Measurements from ENCODE around the gene MTUS2. TPM values are rescaled to one million over a fixed set of nuclear protein-coding genes. Genes with fewer than 3 reads are reported as not detected.

The MTUS2 gene
- total and polyA plus RNA-seq, 2 of the 8 experiments (the other 6 are each of a cell fraction or from before 2014, with no cell fraction given) = 0.18 to 0.80 TPM

DNA sequence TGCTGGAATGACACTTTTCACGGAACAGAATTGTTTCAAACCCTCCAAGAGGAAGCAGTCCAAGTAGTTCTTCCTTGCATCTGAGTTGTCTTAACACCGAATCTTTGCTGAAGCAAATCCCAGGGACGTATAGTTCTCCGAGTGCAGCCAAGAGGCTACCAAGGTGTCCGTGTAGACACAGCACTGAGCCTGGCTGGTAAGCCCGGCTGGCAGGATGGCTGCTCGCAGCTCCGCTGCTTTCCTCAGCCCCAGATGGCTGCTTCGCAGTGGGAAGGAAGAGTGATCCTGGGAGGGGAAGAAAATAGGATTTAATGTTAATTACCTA, 670.4 kb downstream of the MTUS2 start:
- CTCF ChIA-PET (ENCODE audit: partially characterized antibody) = interaction anchor here (1.1 to 1.2 kb wide), 2 partner anchors 17 to 119 kb away, joined by 3 to 4 read pairs; no protein-coding TSS in a partner anchor
- FAIRE-seq (no peak), DNase-seq (ENCODE audit: low read depth in 1 of 2, low spot score in 2 of 2) (no peak)
- no peak overlapping the region for H3K14ac ChIP-seq (ENCODE audit: insufficient read length)
- H2BK15ac ChIP-seq (ENCODE audit: low read length) = no peak overlapping the region; the same call in 1 of the 2 replicates
- H2AFZ ChIP-seq (ENCODE audit: low read length) = no peak overlapping the region
- H3K56ac ChIP-seq (replicated peaks; ENCODE audit: insufficient read length, low read depth, low read length) = no peak overlapping the region
- H2BK20ac ChIP-seq (ENCODE audit: low read length) = no peak overlapping the region
- H2AK5ac ChIP-seq (ENCODE audit: low read depth, low read length) = no peak overlapping the region
- 91% methylated on average over 9 of the region's 9 CpGs; no CpG with 5 or more reads in 1 of the 2 experiments for WGBS, 2 experiments (ENCODE audit: extremely low coverage in 1 of 2, insufficient coverage in 1 of 2, insufficient read length in 1 of 2, insufficient replicate concordance in 2 of 2, low coverage in 1 of 2, low lambda C conversion rate in 2 of 2, missing lambda C conversion rate in 1 of 2)
- H3K4ac ChIP-seq (replicated peaks; ENCODE audit: insufficient read length, low read depth, low read length) = no peak overlapping the region
- no peaks in the 10 kb centered on the region for H3K79me2 ChIP-seq (ENCODE audit: control insufficient read depth in 1 of 2, insufficient read depth in 2 of 2, low read length in 2 of 2)
- H2BK5ac ChIP-seq (ENCODE audit: low read depth, low read length) = no peak overlapping the region
- H3K4me3 ChIP-seq (ENCODE audit: extremely low read depth in 1 of 4, insufficient read depth in 2 of 4, low read depth in 3 of 4, low read length in 4 of 4) = no peak overlapping the region
- H3K27ac ChIP-seq (ENCODE audit: low read depth, low read length) = no peak overlapping the region
- H3K9ac ChIP-seq (replicated peaks in 1 of 4; ENCODE audit: extremely low read depth in 1 of 4, low read depth in 3 of 4, low read length in 3 of 4) = no peak overlapping the region
- H3K4me2 ChIP-seq (ENCODE audit: insufficient read depth in 1 of 2, low read depth in 2 of 2, low read length in 2 of 2) = no peak overlapping the region
- no peaks in the 10 kb centered on the region; a peak in 2 of 8 replicates for H3K36me3 ChIP-seq (ENCODE audit: control insufficient read depth in 2 of 4, insufficient read depth in 4 of 4, low read length in 3 of 4)
- H4K20me1 ChIP-seq (replicated peaks in 1 of 2; ENCODE audit: control insufficient read depth in 1 of 2, insufficient read depth in 2 of 2, low read length in 2 of 2) = peaks cover 0 to 11% of the 10 kb centered on the region in 2 experiments
- H3K23me2 ChIP-seq (ENCODE audit: low read depth, low read length) = peaks cover 16% of the 10 kb centered on the region
- H3K18ac ChIP-seq (ENCODE audit: extremely low read depth, low read length) = no peak overlapping the region
- H3K9me3 ChIP-seq (ENCODE audit: insufficient read depth in 2 of 2, low read depth in 1 of 2, low read length in 1 of 2) = no peaks in the 10 kb centered on the region
- H4K5ac ChIP-seq (ENCODE audit: insufficient read length, low read depth, low read length) = no peak overlapping the region
- no peak overlapping the region for H4K91ac ChIP-seq (replicated peaks; ENCODE audit: insufficient read length, low read length)
- POLR2A ChIA-PET (ENCODE audit: partially characterized antibody) = no interaction called here
- peaks cover 0 to 2% (median 0%) of the 10 kb centered on the region in 4 experiments; a peak in 1 of 7 replicates for H3K27me3 ChIP-seq (replicated peaks in 1 of 4; ENCODE audit: control insufficient read depth in 3 of 4, extremely low read depth in 1 of 4, insufficient read depth in 3 of 4, low read length in 3 of 4)
- no peaks in the 10 kb centered on the region; the same call in 1 of the 2 replicates for H3K79me1 ChIP-seq (ENCODE audit: low read depth, low read length)
- H3K4me1 ChIP-seq (replicated peaks in 1 of 4; ENCODE audit: control insufficient read depth in 3 of 4, insufficient read depth in 4 of 4, low read length in 3 of 4) = peaks cover 0 to 7% (median 3%) of the 10 kb centered on the region in 4 experiments
- H2BK120ac ChIP-seq (replicated peaks; ENCODE audit: low read depth, low read length) = no peak overlapping the region
- H2BK12ac ChIP-seq (ENCODE audit: low read depth, low read length) = no peak overlapping the region
- H3K23ac ChIP-seq (ENCODE audit: insufficient read length) = no peak overlapping the region
- no peak overlapping the region for H4K8ac ChIP-seq (ENCODE audit: extremely low read depth, insufficient read depth, low read length)
- TF ChIP-seq, protein P1, sequence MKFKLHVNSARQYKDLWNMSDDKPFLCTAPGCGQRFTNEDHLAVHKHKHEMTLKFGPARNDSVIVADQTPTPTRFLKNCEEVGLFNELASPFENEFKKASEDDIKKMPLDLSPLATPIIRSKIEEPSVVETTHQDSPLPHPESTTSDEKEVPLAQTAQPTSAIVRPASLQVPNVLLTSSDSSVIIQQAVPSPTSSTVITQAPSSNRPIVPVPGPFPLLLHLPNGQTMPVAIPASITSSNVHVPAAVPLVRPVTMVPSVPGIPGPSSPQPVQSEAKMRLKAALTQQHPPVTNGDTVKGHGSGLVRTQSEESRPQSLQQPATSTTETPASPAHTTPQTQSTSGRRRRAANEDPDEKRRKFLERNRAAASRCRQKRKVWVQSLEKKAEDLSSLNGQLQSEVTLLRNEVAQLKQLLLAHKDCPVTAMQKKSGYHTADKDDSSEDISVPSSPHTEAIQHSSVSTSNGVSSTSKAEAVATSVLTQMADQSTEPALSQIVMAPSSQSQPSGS (IDR thresholded peaks at IDR 0.05; ENCODE audit: low read length) = no peak
- TF ChIP-seq RAD21 (IDR thresholded peaks at IDR 0.05 in 1 of 2, conservative IDR thresholded peaks at IDR 0.05 in 1 of 2; ENCODE audit: low read depth in 2 of 2, low read length in 2 of 2) = no peak
- no peak for TF ChIP-seq KDM1A (IDR thresholded peaks at IDR 0.05; ENCODE audit: borderline replicate concordance, low read length)
- no peak for TF ChIP-seq SP4 (IDR thresholded peaks at IDR 0.05; ENCODE audit: low read length)
- TF ChIP-seq ASH2L (IDR thresholded peaks at IDR 0.05; ENCODE audit: low read length) = no peak
- no peak for TF ChIP-seq POLR2A (IDR thresholded peaks at IDR 0.05; ENCODE audit: control extremely low read depth in 1 of 2, low read depth in 2 of 2, low read length in 2 of 2)
- TF ChIP-seq KDM5A (IDR thresholded peaks at IDR 0.05; ENCODE audit: low read length) = no peak
- no peak for TF ChIP-seq SIRT6 (IDR thresholded peaks at IDR 0.05; ENCODE audit: low read length)
- no peak for TF ChIP-seq POLR2AphosphoS5 (IDR thresholded peaks at IDR 0.05; ENCODE audit: low read depth, low read length)
- no peak for TF ChIP-seq EZH2 (IDR thresholded peaks at IDR 0.05; ENCODE audit: low read depth, low read length, severe bottlenecking)
- no peak for TF ChIP-seq MAFK (IDR thresholded peaks at IDR 0.05; ENCODE audit: low read depth, low read length)
- TF ChIP-seq TBP (IDR thresholded peaks at IDR 0.05; ENCODE audit: low read depth, low read length) = no peak
- TF ChIP-seq RFX5 (IDR thresholded peaks at IDR 0.05; ENCODE audit: borderline replicate concordance, low read depth, low read length) = no peak
- no peak for TF ChIP-seq RBBP5 (IDR thresholded peaks at IDR 0.05; ENCODE audit: borderline replicate concordance, low read depth, low read length)
